ENCODE results near the gene ZNF500.
"Not testable (repeated sequence)": the region's sequence is repeated elsewhere in the genome, so short reads cannot be mapped to it uniquely, and the experiment has no call there.

The ZNF500 gene

DNA sequence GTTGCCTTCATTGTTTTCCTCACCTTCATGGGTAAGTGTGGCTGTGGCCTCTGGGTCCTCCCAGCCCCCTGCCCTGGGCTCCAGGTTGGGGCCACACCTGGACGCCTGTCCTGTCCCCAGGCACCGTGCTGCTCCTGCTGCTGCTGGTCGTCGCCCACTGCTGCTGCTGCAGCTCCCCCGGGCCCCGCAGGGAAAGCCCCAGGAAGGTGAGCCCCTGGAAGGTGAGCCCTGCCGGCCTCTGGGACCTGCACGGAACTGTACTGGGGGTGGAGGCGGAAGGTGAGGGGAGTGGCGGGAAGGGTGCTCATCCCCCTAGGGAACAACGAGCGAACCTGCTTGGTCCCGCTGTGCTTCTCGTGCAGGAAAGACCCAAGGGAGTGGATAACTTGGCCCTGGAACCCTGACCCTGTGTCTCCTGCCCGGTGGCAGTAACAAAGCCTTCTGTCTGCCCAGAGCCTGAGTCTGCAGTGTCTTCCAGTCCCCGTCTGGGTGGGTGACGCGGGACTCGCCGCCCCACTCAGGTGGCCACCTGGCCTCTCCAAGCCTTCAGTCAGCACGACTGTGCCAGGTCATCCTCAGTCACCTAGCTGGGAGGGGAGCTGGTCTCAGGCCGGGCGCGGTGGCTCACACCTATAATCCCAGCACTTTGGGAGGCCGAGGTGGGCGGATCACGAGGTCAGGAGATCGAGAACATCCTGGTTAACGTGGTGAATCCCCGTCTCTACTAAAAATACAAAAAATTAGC, 29.0 kb upstream of the ZNF500 start:
- no peak for DNase-seq

DNA sequence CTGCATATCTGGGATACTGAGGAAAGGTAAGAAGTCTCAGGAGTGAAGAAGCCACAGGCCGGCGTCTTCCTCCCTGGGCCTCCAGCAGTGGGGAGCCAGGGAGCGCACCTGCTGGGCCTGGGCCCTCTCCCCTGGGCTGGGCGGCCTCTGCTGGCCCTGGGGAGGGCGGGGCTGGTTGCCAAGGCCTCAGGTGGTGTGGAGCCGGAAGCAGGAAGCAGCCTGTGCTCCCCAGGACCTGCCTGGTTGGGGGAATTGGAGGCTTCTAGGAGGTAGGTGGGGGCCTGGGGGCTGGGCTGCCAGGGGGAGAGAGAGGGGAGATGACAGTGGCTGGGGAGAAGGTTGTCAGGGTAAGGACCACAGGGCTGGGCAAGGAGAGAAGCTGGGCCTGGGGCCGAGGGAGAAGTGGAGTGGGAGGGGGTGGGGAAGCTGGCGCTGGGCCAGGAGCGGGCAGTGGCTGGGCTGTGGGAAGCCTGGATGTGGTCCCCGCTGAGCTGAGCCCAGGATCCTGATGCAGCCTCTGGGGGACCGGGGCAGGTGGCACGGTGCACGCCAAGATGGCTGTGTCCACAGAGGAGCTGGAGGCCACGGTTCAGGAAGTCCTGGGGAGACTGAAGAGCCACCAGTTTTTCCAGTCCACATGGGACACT, 28.3 kb upstream of the ZNF500 start, which contains the start of gene SMIM22:
Gene SMIM22 (plus strand): TSS at position 189 of the 647 bp plus-strand sequence. CDS start 366 bp downstream, at position 555.
- DNase-seq: peak; percentile 94

DNA sequence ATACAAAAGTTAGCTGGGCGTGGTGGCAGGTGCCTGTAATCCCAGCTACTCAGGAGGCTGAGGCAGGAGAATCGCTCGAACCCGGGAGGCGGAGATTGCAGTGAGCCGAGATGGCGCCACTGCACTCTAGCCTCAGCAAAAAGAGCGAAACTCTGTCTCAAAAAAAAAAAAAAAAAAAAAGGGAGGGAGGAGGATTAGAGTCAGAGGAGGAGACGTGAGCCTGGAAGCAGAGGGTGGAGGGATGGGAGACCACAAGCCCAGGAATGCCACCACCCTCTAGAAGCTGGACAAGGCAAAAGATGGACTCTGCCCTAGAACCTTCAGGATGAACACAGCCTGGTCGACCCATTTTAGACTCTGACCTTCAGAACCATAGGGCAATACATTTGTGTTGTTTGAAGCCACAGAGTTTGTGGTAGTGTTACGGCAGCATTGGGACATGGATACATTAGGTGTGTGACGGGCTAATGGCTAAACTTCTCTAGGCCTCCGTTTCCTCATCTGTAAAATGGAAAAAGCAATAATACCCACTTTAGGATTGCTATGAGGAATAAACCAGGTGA, 26.1 kb upstream of the ZNF500 start:
- DNase-seq: no peak

- no peak for DNase-seq
Observed at GRCh38 chr16:4790871-4791270, 23.9 kb upstream of the ZNF500 start.

GRCh38 chr16:4790261-4790660, 23.3 kb upstream of the ZNF500 start:
- DNase-seq: no peak

- no peak for DNase-seq
Observed at GRCh38 chr16:4788910-4789309, 21.9 kb upstream of the ZNF500 start.

- DNase-seq: peak; percentile 40
Observed at GRCh38 chr16:4788489-4788889, 21.5 kb upstream of the ZNF500 start.

DNA sequence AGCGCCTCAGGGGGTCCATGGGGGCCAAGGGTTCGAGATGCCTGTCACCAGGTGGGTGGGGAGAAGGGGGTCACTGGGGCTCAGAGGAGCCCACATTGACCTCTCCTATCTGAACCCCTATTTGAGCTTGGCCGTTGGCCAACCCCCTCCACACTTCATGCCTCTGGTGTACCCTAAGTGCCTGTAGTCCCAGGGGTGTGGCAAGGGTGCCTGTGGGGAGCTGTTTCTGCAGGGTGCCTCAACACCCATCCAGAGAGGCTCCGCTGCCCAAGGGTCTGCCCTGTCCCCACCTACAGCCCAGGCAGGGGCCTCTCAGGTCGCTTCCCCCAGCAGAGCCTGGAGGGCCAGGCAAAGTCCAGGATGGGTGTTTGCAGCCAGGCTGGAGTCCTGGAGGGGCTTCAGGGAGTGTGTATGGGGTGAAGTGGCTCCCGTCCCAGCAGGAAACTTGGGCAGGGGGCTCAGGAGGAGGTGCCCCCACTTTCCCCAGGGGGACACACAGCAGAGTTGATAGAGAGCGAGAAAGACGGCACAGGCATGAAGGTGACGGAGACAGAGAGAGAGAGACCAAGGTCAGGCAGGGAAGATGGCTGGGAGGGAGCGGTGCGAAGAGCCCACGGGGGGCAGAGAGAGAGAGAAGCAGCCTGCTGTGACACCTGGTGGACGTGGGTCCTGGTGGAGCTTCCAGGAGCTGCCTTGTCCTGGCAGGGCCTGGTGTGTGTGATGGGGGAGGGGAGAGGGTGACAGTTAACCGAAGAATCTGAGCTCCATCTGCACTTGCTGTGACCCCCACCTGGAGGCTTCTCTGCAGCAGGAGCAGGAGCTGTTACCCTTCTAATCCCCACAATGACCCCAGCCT, 20.9 kb upstream of the ZNF500 start, which contains the start of gene SEPTIN12:
Gene SEPTIN12 (minus strand): TSS at position 719 of the 856 bp plus-strand sequence. CDS start 700 bp downstream, at position 19.
- DNase-seq: peak; percentile 40

GRCh38 chr16:4787068-4787467, 20.1 kb upstream of the ZNF500 start:
- no peak for DNase-seq

DNA sequence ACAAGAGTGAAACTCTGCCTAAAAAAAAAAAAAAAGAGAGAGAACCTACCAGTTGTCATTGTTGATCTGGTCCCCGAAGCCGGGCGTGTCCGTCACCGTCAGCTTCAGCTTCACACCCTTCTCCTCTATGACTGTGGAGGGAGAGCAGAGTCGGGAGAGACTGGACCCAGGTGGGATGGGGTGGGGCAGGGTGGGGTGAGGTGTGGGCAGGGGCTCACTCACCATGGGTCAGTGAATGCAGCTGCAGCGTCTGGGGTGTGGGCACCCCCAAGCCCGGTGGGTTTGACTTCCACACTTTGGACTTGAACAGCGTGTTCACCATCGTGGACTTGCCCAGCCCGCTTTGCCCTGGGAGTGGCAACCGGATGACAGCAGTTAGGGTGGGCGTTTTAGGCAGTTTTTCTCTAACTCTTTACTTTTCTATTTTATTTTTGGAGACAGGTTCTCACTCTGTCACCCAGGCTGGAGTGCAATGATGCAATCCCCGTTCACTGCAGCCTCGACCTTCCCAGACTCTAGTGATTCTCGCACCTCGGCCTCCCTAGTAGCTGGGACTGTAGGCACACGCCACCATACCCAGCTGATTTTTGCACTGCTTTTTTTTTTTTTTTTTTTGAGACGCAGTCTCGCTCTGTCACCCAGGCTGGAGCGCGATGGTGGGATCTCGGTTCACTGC, 18.9 kb upstream of the ZNF500 start:
- DNase-seq: no peak

DNA sequence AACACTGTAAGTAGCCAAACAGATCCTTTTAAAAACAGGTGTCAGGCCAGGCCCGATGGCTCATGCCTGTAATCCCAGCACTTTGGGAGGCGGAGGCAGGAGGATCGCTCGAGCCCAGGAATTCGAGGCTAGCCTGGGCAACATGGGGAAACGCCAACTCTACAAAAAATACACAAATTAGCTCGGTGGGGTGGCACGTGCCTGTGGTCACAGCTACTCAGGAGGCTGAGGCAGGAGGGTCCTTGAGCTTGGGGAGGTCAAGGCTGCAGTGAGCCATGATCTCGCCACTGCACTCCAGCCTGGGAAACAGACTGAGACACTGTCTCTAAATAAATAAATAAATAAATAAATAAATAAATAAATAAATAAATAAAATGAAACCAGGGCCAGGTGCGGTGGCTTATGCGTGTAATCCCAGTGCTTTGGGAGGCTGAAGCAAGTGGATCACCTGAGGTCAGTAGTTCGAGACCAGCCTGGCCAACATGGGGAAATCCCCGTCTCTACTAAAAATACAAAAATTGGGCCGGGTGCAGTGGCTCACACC, 17.6 kb upstream of the ZNF500 start:
- not testable (repeated sequence) for DNase-seq

GRCh38 chr16:4783951-4784336, 17.0 kb upstream of the ZNF500 start:
- DNase-seq: no peak

DNA sequence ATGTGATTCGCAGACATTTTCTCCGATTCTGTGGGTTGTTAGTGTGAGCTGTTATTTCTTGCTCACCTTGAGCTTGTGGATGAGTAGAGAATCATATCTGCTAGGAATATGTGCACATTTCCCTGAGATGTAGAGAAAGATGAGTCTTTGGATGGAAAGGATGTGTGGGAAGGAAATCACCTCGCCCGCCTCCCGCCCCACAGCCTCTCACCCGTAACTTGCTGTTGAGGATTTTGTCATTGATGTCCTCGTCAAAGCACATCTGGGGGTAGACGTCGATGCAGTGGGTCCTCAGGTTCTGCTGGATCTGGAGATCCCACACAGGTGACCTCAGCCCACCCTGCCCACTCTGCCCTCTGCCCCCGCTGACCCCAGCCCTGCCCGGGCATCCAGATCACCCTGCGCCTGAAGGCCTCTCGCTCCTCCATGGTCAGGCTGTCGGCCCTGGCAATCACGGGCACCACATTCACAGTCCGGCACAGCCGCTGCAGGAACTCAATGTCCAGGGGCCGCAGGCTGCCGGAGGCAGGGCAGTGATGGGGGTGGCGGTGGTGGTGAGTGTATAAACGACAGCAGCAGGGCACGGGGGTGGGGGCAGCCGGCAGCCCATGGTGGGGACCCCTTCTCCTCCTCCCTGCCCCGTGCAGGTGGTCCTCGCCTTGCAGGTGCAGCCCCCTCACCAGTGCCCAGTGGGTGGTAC, 16.4 kb upstream of the ZNF500 start:
- no peak for DNase-seq

- no peak for DNase-seq
Observed at GRCh38 chr16:4780235-4780634, 13.3 kb upstream of the ZNF500 start.

- DNase-seq: no peak
Observed at GRCh38 chr16:4778050-4778392, 11.1 kb upstream of the ZNF500 start.

DNA sequence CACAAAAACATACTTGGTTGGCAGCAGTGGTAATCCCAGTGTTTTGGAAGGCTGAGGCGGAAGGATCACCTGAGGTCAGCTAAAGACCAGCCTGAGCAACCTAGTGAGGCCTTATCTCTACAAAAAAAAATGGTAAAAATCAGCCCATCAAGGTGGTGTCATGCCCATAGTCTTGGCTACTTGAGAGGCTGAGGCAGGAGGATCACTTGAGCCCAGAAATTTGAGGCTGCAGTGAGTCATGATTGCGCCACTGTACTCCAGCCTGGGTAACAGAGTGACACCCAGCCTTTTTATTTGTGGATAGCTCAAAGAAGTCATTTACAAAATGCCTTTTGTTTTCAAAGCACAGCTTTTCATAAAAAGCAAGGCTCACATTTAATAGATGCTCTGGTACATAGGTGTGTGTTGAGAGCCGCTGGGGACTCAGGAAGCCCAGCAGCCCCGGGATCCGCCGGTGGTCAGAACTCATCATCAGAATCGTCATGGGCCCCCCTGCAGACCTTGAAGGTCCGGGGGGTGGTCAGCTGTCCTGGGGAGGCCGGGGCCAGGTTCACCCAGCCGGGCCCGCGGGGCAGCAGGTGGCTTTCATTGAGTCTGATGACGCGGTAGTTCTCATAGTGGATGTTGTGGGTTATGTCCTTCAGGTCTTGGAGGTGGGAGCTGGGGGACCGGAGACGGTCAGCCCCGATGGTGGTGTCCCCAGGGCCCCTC, 10.5 kb upstream of the ZNF500 start:
- DNase-seq: no peak

DNA sequence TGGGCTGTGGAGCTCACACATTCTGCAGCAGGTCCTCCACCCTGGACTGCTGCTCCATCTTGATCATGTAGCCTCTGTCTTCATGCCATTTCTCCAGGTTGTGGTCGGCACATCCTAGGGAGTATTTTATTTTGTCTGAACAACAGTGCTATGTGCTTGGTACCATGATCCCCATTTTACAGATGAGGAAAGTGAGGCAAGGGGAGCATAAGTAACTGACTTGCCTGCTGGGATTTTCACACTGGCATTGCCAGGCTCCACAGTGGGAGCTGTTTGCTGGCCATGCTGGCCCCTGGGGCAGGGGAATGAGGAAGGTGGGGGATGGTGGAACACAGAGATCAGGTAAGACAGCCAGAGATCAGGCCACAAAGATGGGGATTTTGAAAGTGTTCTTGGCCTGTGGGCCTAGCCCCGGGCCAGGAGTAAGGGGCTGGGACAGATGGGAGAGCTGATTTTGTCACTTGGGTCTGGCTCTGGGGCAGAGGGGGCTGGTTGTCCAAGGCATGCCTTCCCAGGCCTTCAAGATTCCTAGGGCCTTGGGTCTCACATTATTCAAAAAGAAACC, 9.3 kb upstream of the ZNF500 start:
- no peak for DNase-seq

DNA sequence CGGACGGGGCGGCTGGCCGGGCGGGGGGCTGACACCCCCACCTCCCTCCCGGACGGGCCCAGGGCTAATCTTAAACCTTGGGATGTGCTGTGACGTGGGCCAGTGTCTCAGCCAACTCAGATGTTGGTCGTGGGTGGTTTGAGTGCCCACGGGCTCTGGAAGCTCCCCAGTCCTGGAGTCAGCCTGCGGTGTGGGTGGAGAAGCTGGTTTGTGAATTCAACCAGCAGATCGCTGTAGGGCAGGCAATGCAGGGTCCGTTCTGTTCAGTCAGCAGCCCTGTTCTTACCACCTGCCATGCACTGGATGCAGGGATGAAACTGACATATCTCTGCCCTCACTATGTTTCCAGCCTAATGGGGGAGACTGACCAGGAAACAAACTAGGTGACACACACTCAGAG, 8.0 kb upstream of the ZNF500 start:
- no peak for DNase-seq

- no peak for DNase-seq
Observed at GRCh38 chr16:4772351-4772750, 5.4 kb upstream of the ZNF500 start.

GRCh38 chr16:4771646-4772045, 4.7 kb upstream of the ZNF500 start:
- no peak for DNase-seq

DNA sequence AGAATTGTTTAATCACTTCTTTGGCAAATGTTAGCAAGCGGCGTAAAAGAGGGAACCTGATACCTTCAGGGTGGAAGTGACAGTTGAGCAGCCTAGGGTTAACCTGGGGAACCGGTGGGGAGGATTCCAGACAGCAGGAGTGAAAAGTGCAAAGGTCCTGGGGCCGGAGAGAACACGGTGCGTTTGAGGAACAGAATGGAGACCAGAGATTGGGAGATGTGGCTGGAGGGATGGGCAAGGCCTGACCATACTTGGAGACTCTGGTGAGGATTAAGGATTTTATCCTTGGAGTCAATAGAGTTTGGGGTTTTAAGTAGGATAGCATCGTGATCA, 2.3 kb upstream of the ZNF500 start:
- peak; percentile 44 for DNase-seq
